B cell (primary cell): ENCODE measurements around the gene CCR2. TPM values are rescaled to one million over a fixed set of nuclear protein-coding genes. Genes with fewer than 3 reads are reported as not detected.

Source experiments
- ATAC-seq: fragments of 200-7000 bp; cut with Tn5 transposase; one replicate; pipeline ENCODE4 v1.10.0; 2021; ENCODE audit warnings: low read depth, mild to moderate bottlenecking, moderate number of reproducible peaks, moderate library complexity
- CTCF ChIA-PET: fragments of 350-600 bp; sonication (Branson Sonifier 250); formaldehyde crosslinking; loops from one replicate; lab custom pipeline; 2021; ENCODE audit warnings: antibody characterized with exemption, inconsistent platforms; lab: Charles Lee
- POLR2A ChIA-PET: fragments of 350-600 bp; sonication (Branson Sonifier 250); formaldehyde crosslinking; loops from one replicate; lab custom pipeline; 2021; ENCODE audit warnings: antibody characterized with exemption; lab: Charles Lee
- DNase-seq: peaks from one replicate; pipeline ENCODE4 v3.0.0; 2013
- H2AFZ ChIP-seq: 2 replicates; pipeline ENCODE4 v1.6.1; 2012; ENCODE audit warnings: mild to moderate bottlenecking, low read depth, low read length; ENCODE audit not compliant: insufficient read depth, poor library complexity, severe bottlenecking
- H3K27ac ChIP-seq, 2 donors: 1 replicate in 1 of 2; 2 replicates in 1 of 2; pipeline ENCODE4 v1.5.1; 2012 to 2013; ENCODE audit warnings: low read length in 2 of 2, mild to moderate bottlenecking in 2 of 2, moderate library complexity in 1 of 2
- H3K27me3 ChIP-seq, 4 experiments: fragments of 200-600 bp in 1 of 4; sonication (generic) in 1 of 4; replicated peaks in 1 of 4; 1 replicate in 2 of 4; 2 replicates in 2 of 4; pipeline versions ENCODE4 v1.6.1 to v1.7.0; 2013 to 2016; ENCODE audit warnings: low read length in 3 of 4, mild to moderate bottlenecking in 2 of 4, mixed read lengths in 1 of 4, moderate library complexity in 1 of 4; ENCODE audit not compliant: insufficient read depth in 4 of 4, control insufficient read depth in 3 of 4; ENCODE audit errors: control extremely low read depth in 1 of 4
- H3K36me3 ChIP-seq, 2 experiments: replicated peaks in 1 of 2; 1 replicate in 1 of 2; 2 replicates in 1 of 2; pipeline versions ENCODE4 v1.6.1 to v1.7.1; 2013; ENCODE audit warnings: low read length in 1 of 2; ENCODE audit not compliant: insufficient read depth in 2 of 2, control insufficient read depth in 1 of 2; ENCODE audit errors: control extremely low read depth in 1 of 2, extremely low read depth in 1 of 2
- H3K4me1 ChIP-seq, 2 donors: fragments of 200-600 bp in 1 of 2; sonication (generic) in 1 of 2; 1 replicate in 1 of 2; 2 replicates in 1 of 2; pipeline versions ENCODE4 v1.5.1 to v1.6.1; 2013 to 2017; ENCODE audit warnings: low read length in 2 of 2; ENCODE audit not compliant: control insufficient read depth in 2 of 2, insufficient read depth in 2 of 2
- H3K4me2 ChIP-seq: replicated peaks from 2 replicates; pipeline ENCODE3; 2012; ENCODE audit warnings: mild to moderate bottlenecking, low read depth, low read length; ENCODE audit not compliant: poor library complexity, severe bottlenecking
- H3K4me3 ChIP-seq, 5 experiments: fragments of 200-600 bp in 1 of 5; sonication (generic) in 1 of 5; 1 replicate in 3 of 5; 2 replicates in 2 of 5; pipeline versions ENCODE4 v1.5.1 to v1.7.0; 2011 to 2016; ENCODE audit warnings: low read length in 4 of 5, mild to moderate bottlenecking in 4 of 5, low read depth in 2 of 5, control low read depth in 1 of 5, moderate library complexity in 1 of 5; ENCODE audit not compliant: insufficient read depth in 1 of 5; ENCODE audit errors: control extremely low read depth in 1 of 5, extremely low read depth in 1 of 5
- H3K79me2 ChIP-seq: fragments of 200-600 bp; sonication (generic); one replicate; pipeline ENCODE4 v1.6.0; 2016; ENCODE audit warnings: low read length; ENCODE audit not compliant: control insufficient read depth, insufficient read depth
- H3K9ac ChIP-seq: fragments of 200-600 bp; sonication (generic); 2 replicates; pipeline ENCODE4 v1.6.1; 2017; ENCODE audit warnings: mild to moderate bottlenecking, low read length, moderate library complexity
- H3K9me3 ChIP-seq, 3 donors: one replicate each; pipeline versions ENCODE4 v1.6.1 to v1.7.1; 2013; ENCODE audit warnings: low read length in 2 of 3; ENCODE audit not compliant: control insufficient read depth in 2 of 3, insufficient read depth in 1 of 3; ENCODE audit errors: control extremely low read depth in 1 of 3
- H4K20me1 ChIP-seq: 2 replicates; pipeline ENCODE4 v1.6.0; 2012; ENCODE audit warnings: mild to moderate bottlenecking, low read length; ENCODE audit not compliant: insufficient read depth, control insufficient read depth, poor library complexity, severe bottlenecking
- H3K27ac Mint-ChIP-seq: one replicate; pipeline ENCODE4 v1.8.0; 2021; ENCODE audit warnings: mixed read lengths
- H3K27me3 Mint-ChIP-seq: one replicate; pipeline ENCODE4 v1.8.0; 2021; ENCODE audit warnings: mixed read lengths
- H3K4me1 Mint-ChIP-seq: one replicate; pipeline ENCODE4 v1.8.0; 2021; ENCODE audit warnings: mixed read lengths
- H3K4me3 Mint-ChIP-seq: one replicate; pipeline ENCODE4 v1.8.0; 2021; ENCODE audit warnings: mixed read lengths
- H3K9me3 Mint-ChIP-seq: one replicate; pipeline ENCODE4 v1.8.0; 2022; ENCODE audit warnings: mixed read lengths; ENCODE audit not compliant: insufficient read depth
- CTCF ChIP-seq: fragments of 200-600 bp; IDR thresholded peaks from one replicate; pipeline ENCODE4 v1.8.0; 2022; ENCODE audit warnings: antibody characterized with exemption, mild to moderate bottlenecking
- EZH2 ChIP-seq: IDR thresholded peaks from 2 replicates; pipeline ENCODE4 v1.6.1; 2012; ENCODE audit warnings: borderline replicate concordance, low read depth, mild to moderate bottlenecking, moderate library complexity, low read length; ENCODE audit not compliant: insufficient read depth, poor library complexity, severe bottlenecking
- WGBS: methylation state at CpG from one replicate; pipeline ENCODE4 v1.1.5; 2013; ENCODE audit warnings: missing lambda C conversion rate; ENCODE audit not compliant: insufficient coverage; 5-methylcytosine and 5-hydroxymethylcytosine counted together
- intact Hi-C: fragments of 100-400 bp; cut with micrococcal nuclease; formaldehyde crosslinking; loops from one replicate; pipeline ENCODE4 v1.10.0; 2022
- polyA plus RNA-seq: library from polyadenylated mRNA; depleted of rRNA; stranded (reverse); fragments of >200 nt; gene quantifications from 2 replicates; pipeline ENCODE4 v1.2.3, GENCODE V29; 2012
- total RNA-seq, 2 donors: library from RNA; stranded (reverse); fragments of 120-200 nt in 1 of 2; gene quantifications; 1 replicate in 1 of 2; 2 replicates in 1 of 2; pipeline versions ENCODE4 v1.2.3 to v1.2.4, GENCODE V29; 2013 to 2022

CCR2 gene
- total and polyA plus RNA-seq, 2 donors (not counting 1 experiment from before 2014, with no cell fraction given), result 0.34 to 0.82 TPM

- whole genome bisulfite sequencing, result 72% methylated on average over 6 of the region's 6 CpGs
- no peak overlapping the region for H3K27ac Mint-ChIP-seq
These were observed 41.3 kb downstream of the CCR2 start for GRCh38 chr3:46395210-46395661.

More at GRCh38 chr3:46395210-46395661, 41.3 kb downstream of the CCR2 start:
- ChIA-PET POLR2A (no interaction called here), CTCF (no interaction called here)
- Histone ChIP-seq H4K20me1 (no peaks in the 10 kb centered on the region), H3K4me3 (no peak overlapping the region), H2AFZ (no peak overlapping the region), H3K27ac (no peak overlapping the region), H3K4me1 (peaks cover 10 to 16% of the 10 kb centered on the region in 2 donors), H3K4me2 (no peak overlapping the region), H3K9ac (no peak overlapping the region), H3K36me3 (no peaks in the 10 kb centered on the region), H3K79me2 (no peaks in the 10 kb centered on the region), H3K27me3 (no peaks in the 10 kb centered on the region), H3K9me3 (no peaks in the 10 kb centered on the region)
- TF ChIP-seq CTCF, result no peak
- TF ChIP-seq EZH2, result no peak
- no peaks in the 10 kb centered on the region for H3K27me3 Mint-ChIP-seq
- peaks cover 24% of the 10 kb centered on the region for H3K4me1 Mint-ChIP-seq
- ATAC-seq (no peak), DNase-seq (no peak)
- intact Hi-C loops, result no loop called here
- no peak overlapping the region for H3K4me3 Mint-ChIP-seq
- H3K9me3 Mint-ChIP-seq, result no peaks in the 10 kb centered on the region
